Measurements from ENCODE around the gene TSPAN4. TPM values are rescaled to one million over a fixed set of nuclear protein-coding genes. Genes with fewer than 3 reads are reported as not detected.

TSPAN4 gene
- total RNA-seq, 1 donor, result 164 TPM

- TF ChIP-seq CTCF (IDR thresholded peaks at IDR 0.05; ENCODE audit: insufficient read depth, low read length), result no peak
- DNase-seq (ENCODE audit: low read depth), result no peak
- H3K4me3 ChIP-seq (ENCODE audit: low read depth, low read length), result no peak overlapping the region
Observed at GRCh38 chr11:847876-848275, 5.2 kb downstream of the TSPAN4 start.

- peak overlapping the region; percentile 9 for H3K4me3 ChIP-seq (ENCODE audit: low read depth, low read length)
- peak; percentile 37 for DNase-seq (ENCODE audit: low read depth)
Observed at GRCh38 chr11:848380-848931, 5.8 kb downstream of the TSPAN4 start.

GRCh38 chr11:849104-849824 lies 6.6 kb downstream of the TSPAN4 start:
- H3K4me3 ChIP-seq (ENCODE audit: low read depth, low read length), result peak overlapping the region; percentile 53
- TF ChIP-seq CTCF (IDR thresholded peaks at IDR 0.05; ENCODE audit: insufficient read depth, low read length), result no peak
- no peak for DNase-seq (ENCODE audit: low read depth)

More at GRCh38 chr11:848380-848931, 5.8 kb downstream of the TSPAN4 start:
- peak; percentile 94 for TF ChIP-seq CTCF (IDR thresholded peaks at IDR 0.05; ENCODE audit: insufficient read depth, low read length)

- H3K4me3 ChIP-seq (ENCODE audit: low read depth, low read length), result peak overlapping the region; percentile 56
- DNase-seq (ENCODE audit: low read depth), result no peak
- no peak for TF ChIP-seq CTCF (IDR thresholded peaks at IDR 0.05; ENCODE audit: insufficient read depth, low read length)
Observed at GRCh38 chr11:849951-850774, 7.5 kb downstream of the TSPAN4 start.

GRCh38 chr11:850775-851763 lies 8.4 kb downstream of the TSPAN4 start:
- H3K4me3 ChIP-seq (ENCODE audit: low read depth, low read length), result peak overlapping the region; percentile 56
- no peak for TF ChIP-seq CTCF (IDR thresholded peaks at IDR 0.05; ENCODE audit: insufficient read depth, low read length)
- peak; percentile 38 for DNase-seq (ENCODE audit: low read depth)

- DNase-seq (ENCODE audit: low read depth), result no peak
- no peak for TF ChIP-seq CTCF (IDR thresholded peaks at IDR 0.05; ENCODE audit: insufficient read depth, low read length)
Observed at GRCh38 chr11:852762-853161, 10.1 kb downstream of the TSPAN4 start.

More at GRCh38 chr11:852762-853161, 10.1 kb downstream of the TSPAN4 start:
- H3K4me3 ChIP-seq (ENCODE audit: low read depth, low read length), result no peak overlapping the region
